GM20431 (cell line): Measurements from ENCODE around the gene NABP1.

Experiments
- in situ Hi-C: fragments of 300-500 bp; cut with MseI, MboI; formaldehyde crosslinking; loops from one replicate; pipeline ENCODE4 v1.15.0; 2020; ENCODE audit warnings: low sequenced_read_pairs; ENCODE audit not compliant: unreplicated experiment

Gene NABP1

DNA sequence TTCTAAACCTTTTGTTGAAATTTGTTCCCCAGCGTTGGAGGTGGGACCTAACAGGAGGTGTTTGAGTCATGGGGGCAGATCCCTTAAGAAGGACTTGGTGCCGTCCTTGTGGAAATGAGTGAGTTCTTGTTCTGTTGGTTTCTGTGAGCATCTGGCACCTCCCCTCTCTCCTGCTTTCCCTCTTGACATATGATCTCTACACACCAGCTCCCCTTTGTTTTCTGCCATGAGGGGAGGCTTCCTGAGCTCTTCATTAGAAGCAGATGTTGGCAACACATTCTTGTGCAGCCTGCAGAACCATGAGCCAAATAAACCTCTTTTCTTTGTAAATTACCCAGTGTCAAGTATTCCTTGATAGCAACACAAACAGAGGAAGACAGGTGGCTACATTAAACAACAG is 23.8 kb downstream of the NABP1 start:
- in situ Hi-C loops: no loop called here

DNA sequence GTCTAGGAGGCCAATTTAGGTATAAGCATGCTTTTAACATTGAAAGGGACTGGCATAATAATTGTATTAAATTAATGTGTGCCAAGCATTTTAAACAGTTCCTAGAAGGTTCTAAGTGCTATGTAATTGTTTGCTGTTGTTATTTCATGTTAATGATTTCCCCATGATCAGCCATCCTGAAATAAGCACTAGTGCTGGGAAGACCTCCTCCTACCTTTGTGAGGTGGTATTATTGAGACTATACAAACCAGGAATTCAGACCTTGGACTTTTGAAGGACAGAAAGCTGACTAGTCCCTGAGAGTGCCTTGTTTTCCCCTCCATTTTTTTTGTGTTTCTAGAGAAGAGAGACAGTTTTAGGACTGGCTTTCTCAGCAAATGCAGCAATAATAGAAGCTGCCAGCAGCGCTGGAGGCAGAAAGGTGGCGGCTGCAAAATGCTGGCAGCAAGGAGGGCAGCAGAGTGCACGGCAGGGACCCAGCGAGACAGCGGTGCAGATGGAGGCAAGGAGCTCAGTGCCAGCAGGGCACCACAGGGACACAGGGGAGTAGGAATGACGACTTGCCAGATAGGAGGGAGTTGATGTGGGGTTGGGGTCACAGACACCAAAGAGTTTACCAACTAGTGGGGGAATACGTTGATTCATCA is 25.3 kb downstream of the NABP1 start:
- in situ Hi-C loops: no loop called here

DNA sequence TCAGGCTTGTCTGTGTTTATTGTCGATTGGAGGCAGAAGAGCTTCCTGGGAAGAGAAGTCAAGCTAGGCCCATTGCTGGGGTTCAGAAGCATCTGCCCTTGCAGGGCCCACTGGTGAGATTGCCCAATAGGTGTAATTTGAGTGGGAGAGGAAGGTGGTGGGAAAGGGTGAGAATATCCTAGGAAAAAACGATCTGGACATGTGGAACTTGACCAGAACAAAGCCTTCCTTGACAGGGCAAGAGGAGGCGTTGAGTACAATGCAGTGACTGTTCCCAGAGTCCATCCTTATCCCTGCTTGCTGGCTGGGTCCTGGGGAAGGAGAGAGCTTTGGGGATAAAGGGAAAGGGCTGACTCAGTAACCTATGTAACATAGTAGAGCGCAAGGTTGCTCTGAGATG is 27.1 kb downstream of the NABP1 start:
- in situ Hi-C loops: no loop called here

DNA sequence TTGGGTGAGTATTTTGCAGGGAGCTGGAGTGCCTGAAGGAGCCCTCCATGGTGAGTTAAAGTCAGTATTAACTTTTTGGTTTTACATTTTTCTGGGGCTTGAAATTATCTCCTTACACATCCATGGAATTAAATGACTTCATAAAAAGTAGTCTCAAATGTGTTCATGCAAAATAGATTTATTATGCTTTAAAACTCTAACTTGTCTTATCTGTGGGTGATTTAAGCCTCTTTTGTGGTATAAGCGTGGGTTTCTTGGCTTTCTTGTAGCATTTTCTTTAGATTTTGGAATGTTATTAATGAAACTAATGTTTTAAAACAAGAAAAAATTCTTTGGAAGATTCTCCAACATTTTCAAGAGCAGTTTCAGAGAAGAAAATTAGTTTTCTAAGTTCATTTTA is 27.8 kb downstream of the NABP1 start:
- in situ Hi-C loops: no loop called here

DNA sequence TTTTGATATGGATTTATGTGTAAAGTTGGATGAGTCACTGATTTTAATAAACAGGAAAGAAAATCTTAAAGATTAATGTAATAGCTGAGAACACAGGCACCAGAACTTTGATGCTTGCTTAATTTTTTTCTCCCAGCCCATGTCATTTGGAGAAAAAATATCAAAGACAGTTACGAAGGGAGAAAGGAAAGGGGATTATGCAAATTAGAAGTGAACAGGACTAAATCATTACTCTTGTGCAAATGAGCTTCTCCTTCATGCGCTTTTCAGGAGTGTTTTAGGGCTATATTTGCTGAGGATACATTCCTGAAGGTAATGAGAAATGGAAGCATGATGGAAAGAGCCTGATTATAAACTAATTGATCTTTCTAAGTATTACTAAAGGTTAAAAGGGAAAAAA is 28.9 kb downstream of the NABP1 start:
- in situ Hi-C loops: no loop called here

DNA sequence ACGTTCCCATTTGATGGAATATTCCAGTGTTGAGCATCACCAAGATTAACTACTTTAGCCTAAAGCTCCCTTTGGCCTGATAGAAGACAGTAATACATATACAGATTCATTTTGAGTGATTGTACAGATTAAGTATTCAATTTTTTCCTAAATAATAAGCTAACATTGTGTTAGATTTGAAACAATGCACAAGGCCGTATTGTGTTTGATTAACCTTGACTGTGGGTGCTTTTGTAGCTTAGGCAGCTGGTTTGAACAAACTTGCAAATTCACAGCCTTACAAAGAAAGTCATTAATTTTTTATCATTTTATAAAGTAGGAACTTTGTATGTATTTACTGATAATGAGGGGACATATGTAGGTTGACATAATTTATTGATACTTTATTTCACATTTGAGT is 29.6 kb downstream of the NABP1 start:
- in situ Hi-C loops: no loop called here

DNA sequence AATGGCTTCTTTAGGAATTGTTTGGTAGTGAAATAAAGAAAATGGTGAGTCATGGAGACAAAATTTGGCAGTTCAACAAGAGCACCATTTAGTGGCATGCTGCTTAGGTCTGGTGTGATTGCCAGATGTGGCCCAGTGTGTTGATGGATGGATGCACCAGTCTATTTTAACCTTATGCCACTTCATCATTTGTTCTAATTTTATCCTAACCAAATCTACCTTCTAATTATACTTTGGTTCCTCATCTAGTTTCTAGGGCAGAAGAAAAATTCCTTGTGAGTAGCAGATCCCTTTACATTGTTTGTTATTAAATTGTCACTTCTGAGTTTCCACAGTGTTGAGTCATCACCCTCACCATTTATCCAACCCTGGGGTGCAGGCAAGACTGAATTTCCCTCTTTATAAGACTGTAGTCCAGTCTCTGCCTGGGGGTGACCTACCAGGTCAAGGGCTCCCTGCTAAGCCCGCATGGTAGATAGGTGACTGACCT is 32.5 kb downstream of the NABP1 start:
- in situ Hi-C loops: no loop called here

DNA sequence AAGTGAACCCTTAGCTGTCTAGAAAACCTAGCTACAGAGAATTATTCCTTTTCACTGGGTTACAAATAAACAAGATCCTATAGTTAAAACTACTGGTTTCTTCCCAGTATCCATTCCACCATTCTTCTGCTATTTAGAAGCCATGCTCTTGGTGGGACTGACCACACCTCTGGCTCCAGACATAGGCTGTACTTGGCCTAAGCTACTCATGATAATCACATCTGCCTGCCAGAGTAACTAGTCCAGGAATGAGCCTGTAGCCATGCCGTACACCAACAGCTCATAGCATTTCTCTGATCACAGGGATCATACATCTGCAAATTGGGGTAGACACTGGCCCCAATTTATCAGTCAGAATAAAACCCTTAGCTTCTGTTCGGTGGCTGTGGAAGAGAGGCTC is 33.7 kb downstream of the NABP1 start:
- in situ Hi-C loops: no loop called here

DNA sequence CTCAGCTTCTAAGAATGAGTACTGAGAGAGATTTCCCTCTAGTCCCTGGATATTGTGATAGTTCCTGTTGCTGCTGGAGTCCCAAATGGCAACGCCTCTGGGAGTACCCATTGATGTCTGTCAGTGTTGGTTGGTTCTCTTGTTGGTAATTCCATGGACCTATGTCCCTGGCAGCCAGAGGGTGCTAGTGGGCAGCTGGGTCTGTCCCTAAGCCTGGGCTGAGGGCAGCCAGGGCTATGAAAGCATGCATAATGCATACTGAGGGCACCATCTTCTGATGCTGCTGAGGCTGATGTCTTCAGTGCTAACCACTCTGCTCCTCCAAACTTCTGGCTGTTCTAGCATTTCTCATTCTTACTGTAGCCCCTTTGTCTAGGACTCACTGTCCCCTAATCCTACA is 35.9 kb downstream of the NABP1 start:
- in situ Hi-C loops: no loop called here

DNA sequence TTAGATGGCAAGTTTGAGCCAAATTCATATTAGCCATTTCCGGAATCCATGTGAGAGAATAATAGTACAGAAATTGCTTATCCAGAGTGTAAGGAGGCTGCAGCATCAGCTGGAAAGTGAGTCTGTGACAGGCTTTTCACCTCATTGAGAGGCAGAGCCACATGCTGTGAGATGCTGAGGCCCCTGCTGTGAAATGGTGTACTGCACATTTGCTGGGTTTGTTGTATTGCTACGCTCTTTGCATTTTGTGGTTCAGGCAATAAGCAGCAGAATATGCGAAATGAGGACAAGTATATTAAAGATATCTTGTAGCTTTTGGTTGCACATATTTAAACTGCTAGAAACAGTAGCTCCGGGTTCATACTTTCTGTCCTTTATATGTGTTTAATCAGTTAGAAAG is 37.0 kb downstream of the NABP1 start:
- in situ Hi-C loops: no loop called here

DNA sequence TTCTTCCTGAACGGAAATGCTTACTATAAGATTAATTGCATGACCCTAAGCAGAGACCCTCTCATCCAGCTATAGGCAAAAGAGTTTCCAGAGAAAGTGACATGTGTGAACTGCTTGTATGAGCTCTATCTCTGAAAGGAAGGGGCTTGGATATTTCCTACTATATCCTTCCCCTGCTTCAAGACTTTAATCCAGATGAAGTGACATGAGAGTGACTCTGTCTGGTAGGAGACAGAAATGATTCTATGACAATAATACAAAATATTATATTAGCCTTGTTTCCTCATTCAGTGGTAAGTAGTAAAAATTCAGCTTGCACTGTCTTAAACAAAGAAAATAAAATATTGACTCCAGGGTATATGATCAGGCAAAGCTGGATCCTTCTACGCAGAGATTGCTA is 37.5 kb downstream of the NABP1 start:
- in situ Hi-C loops: no loop called here

DNA sequence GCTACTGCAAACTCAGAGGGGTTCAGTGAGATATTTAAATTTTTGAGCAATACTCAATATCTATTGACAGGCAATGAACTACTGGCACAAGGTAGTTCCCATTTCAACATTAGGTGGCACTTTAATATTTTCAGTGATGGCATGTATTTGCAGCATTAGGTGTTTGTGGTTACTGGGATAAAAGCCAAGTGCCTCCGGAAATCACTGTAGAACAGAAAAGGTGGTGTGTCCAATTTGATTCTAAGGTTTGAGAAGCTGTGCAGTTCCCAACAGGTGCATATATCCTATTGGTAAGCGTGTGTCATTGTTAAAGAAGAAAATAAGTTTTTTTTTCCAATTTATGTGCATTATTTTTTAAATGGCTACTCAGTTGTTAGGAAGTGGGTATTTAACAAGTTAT is 41.3 kb downstream of the NABP1 start:
- in situ Hi-C loops: no loop called here

DNA sequence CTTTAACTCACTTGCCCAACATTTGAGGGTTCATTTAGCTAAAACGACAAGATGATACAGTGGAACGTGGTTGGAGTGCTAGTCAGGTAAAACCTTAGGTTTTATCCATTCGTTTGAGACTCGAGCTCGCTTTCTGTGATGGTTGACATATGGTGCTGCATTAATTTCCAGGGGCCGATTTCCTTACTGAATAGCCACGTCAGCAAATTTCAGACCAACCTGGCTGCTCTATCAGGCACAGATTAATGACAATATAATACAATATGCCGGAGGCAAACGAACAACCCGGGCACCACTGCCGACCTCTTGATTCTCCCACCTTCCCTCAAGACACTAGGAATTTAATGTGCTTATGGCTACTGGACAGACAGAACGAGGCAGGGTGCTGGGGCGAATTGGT is 42.0 kb downstream of the NABP1 start:
- in situ Hi-C loops: no loop called here

DNA sequence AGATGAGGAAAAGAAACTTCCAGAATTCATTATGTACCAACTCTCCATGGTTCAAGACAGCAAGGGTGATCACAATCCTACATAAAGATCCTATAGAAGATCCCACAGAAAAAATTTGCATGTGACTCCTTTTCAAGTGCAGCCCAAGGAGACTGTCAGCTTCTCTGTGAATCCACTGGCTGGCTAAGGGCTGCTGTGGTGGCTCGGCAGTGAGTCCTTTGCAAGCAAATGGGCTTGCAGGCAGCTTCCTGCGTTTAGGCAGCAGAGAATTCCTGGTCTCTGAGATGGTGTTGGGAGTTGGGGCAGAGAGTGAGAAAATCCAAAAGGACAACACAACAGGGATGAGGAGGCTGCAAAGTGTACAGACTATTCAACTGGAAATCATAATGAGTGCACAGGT is 43.4 kb downstream of the NABP1 start:
- in situ Hi-C loops: no loop called here

DNA sequence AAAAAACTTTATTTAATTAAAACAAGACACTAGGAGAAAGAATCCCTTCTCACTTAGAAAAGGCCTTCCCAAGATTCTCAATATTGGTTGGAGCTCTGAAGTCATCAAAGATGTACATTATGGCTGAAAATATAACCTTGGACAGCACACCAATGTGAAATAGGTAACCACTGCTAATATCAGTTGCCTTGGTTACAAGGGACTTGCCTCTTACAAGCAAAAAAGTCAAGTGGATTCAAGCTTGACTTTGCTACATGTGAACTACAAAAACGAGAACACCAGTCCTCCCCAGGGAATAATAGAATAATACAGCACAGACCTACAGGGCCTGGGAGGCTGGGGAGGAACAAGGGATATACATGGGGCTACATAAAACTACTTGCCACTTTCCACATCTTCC is 46.1 kb downstream of the NABP1 start:
- in situ Hi-C loops: no loop called here

DNA sequence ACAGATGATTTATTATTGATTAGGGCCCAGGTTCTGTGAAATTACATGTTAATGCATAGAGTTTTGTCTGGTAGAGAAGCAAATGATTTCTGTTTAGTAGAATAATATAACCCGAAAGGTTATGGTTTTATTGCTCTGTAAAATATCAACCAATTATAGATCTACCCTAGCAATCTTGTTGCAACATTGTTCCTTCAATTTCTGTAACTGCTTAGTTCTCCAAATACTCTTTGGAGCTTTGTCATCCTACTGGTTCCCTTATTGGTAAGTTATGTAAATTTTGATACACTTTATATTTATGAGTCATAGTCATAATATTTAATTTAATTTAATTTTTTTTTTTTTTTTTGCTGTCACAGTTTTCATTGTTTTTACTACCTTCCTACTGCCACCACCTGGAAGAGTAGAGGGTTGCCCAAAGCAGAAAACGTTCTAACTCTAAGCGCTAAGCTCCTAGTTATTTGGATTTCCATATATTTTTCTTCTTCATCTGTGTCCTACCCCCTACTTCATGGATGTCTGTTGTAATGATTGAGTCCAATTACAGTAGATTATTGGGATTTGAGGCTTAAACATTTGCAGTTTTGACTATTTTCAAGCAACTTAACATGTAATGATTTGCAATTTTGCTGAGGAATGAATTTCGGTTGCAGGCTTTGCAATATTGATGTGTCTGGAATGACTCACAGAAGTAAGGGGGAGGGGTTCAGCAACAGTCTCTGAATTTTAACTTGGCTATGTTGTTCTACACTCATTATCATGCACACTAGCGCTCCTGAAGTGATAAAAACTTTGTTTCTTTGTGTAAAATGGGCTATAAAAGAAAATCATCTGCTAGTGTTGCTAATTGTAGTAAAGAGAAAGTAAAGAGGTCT is 51.1 kb downstream of the NABP1 start:
- in situ Hi-C loops: no loop called here

DNA sequence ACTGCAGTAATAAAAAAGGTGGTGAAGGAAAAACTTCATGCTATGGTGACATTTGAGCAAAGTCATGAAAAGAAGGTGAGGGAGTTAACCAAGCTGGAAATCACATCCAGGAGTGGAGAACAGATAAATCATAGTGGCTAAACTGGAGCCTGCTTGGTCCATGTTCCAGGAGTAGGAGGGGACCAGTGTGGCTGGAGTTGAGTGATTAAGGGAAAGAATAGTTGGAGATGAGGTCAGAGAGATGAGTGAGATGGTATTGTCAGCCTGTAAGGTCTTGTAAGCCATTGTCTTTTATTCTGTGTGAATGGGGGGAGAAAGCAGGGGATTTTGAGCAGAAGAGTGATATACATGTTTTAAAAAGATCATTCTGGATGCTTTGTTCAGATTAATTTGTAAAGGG is 52.3 kb downstream of the NABP1 start:
- in situ Hi-C loops: no loop called here
